ENCODE data around the gene GNLY.

GRCh38 chr2:85731606-85732005 is 37.4 kb downstream of the GNLY start:
- TF ChIP-seq, protein P1, sequence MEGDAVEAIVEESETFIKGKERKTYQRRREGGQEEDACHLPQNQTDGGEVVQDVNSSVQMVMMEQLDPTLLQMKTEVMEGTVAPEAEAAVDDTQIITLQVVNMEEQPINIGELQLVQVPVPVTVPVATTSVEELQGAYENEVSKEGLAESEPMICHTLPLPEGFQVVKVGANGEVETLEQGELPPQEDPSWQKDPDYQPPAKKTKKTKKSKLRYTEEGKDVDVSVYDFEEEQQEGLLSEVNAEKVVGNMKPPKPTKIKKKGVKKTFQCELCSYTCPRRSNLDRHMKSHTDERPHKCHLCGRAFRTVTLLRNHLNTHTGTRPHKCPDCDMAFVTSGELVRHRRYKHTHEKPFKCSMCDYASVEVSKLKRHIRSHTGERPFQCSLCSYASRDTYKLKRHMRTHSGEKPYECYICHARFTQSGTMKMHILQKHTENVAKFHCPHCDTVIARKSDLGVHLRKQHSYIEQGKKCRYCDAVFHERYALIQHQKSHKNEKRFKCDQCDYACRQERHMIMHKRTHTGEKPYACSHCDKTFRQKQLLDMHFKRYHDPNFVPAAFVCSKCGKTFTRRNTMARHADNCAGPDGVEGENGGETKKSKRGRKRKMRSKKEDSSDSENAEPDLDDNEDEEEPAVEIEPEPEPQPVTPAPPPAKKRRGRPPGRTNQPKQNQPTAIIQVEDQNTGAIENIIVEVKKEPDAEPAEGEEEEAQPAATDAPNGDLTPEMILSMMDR (IDR thresholded peaks at IDR 0.05), result no peak
- TF ChIP-seq POLR2A (IDR thresholded peaks at IDR 0.05) (no peak), EP300 (IDR thresholded peaks at IDR 0.05) (no peak)
